ENCODE measurements around the gene UBTD2. TPM values are rescaled to one million over a fixed set of nuclear protein-coding genes. Genes with fewer than 3 reads are reported as not detected.

UBTD2 gene
- total and polyA plus RNA-seq, 9 donors: 48.8 to 79.8 (median 61.2) TPM

GRCh38 chr5:172313915-172314314, 30.4 kb upstream of the UBTD2 start:
- DNase-seq: peak; percentile 87
- Histone ChIP-seq H3K4me1 (ENCODE audit: control insufficient read depth, insufficient read depth, low read length) (no peaks in the 10 kb centered on the region), H3K36me3 (ENCODE audit: control insufficient read depth, insufficient read depth, low read length) (no peaks in the 10 kb centered on the region), H3K27ac (ENCODE audit: low read length) (peak overlapping the region; percentile 15), H3K9me3 (replicated peaks; ENCODE audit: control insufficient read depth, low read depth, low read length) (no peaks in the 10 kb centered on the region), H3K4me3 (ENCODE audit: low read length) (no peak overlapping the region), H3K27me3 (ENCODE audit: control insufficient read depth, insufficient read depth, low read length) (no peaks in the 10 kb centered on the region)
- WGBS (ENCODE audit: insufficient coverage): no CpG with 5 or more reads among the region's 4 CpGs

- no CpG with 5 or more reads among the region's 1 CpG for WGBS (ENCODE audit: insufficient coverage)
- H3K4me1 ChIP-seq (ENCODE audit: control insufficient read depth, insufficient read depth, low read length): no peaks in the 10 kb centered on the region
- no peaks in the 10 kb centered on the region for H3K9me3 ChIP-seq (replicated peaks; ENCODE audit: control insufficient read depth, low read depth, low read length)
- H3K27ac ChIP-seq (ENCODE audit: low read length): no peak overlapping the region
- H3K4me3 ChIP-seq (ENCODE audit: low read length): no peak overlapping the region
- H3K27me3 ChIP-seq (ENCODE audit: control insufficient read depth, insufficient read depth, low read length): no peaks in the 10 kb centered on the region
- no peak for DNase-seq
- no peaks in the 10 kb centered on the region for H3K36me3 ChIP-seq (ENCODE audit: control insufficient read depth, insufficient read depth, low read length)
These were observed 28.7 kb upstream of the UBTD2 start for GRCh38 chr5:172312286-172312685.

- Histone ChIP-seq H3K4me1 (ENCODE audit: control insufficient read depth, insufficient read depth, low read length) (no peaks in the 10 kb centered on the region), H3K9me3 (replicated peaks; ENCODE audit: control insufficient read depth, low read depth, low read length) (no peaks in the 10 kb centered on the region), H3K27me3 (ENCODE audit: control insufficient read depth, insufficient read depth, low read length) (no peaks in the 10 kb centered on the region), H3K4me3 (ENCODE audit: low read length) (no peak overlapping the region), H3K36me3 (ENCODE audit: control insufficient read depth, insufficient read depth, low read length) (no peaks in the 10 kb centered on the region), H3K27ac (ENCODE audit: low read length) (no peak overlapping the region)
- no CpG with 5 or more reads among the region's 4 CpGs for WGBS (ENCODE audit: insufficient coverage)
- DNase-seq: no peak
These were observed 28.0 kb upstream of the UBTD2 start for GRCh38 chr5:172311605-172312004.

GRCh38 chr5:172311026-172311425, 27.5 kb upstream of the UBTD2 start:
- H3K36me3 ChIP-seq (ENCODE audit: control insufficient read depth, insufficient read depth, low read length): no peaks in the 10 kb centered on the region
- DNase-seq: no peak
- no peaks in the 10 kb centered on the region for H3K27me3 ChIP-seq (ENCODE audit: control insufficient read depth, insufficient read depth, low read length)
- no peaks in the 10 kb centered on the region for H3K9me3 ChIP-seq (replicated peaks; ENCODE audit: control insufficient read depth, low read depth, low read length)
- H3K4me1 ChIP-seq (ENCODE audit: control insufficient read depth, insufficient read depth, low read length): no peaks in the 10 kb centered on the region
- WGBS (ENCODE audit: insufficient coverage): 94% methylated on average over 2 of the region's 7 CpGs
- no peak overlapping the region for H3K4me3 ChIP-seq (ENCODE audit: low read length)
- no peak overlapping the region for H3K27ac ChIP-seq (ENCODE audit: low read length)

GRCh38 chr5:172305380-172305779, 21.8 kb upstream of the UBTD2 start:
- peaks cover 4% of the 10 kb centered on the region for H3K9me3 ChIP-seq (replicated peaks; ENCODE audit: control insufficient read depth, low read depth, low read length)
- H3K36me3 ChIP-seq (ENCODE audit: control insufficient read depth, insufficient read depth, low read length): no peaks in the 10 kb centered on the region
- no peak overlapping the region for H3K27ac ChIP-seq (ENCODE audit: low read length)
- no peak for DNase-seq
- no peak overlapping the region for H3K4me3 ChIP-seq (ENCODE audit: low read length)
- no peaks in the 10 kb centered on the region for H3K4me1 ChIP-seq (ENCODE audit: control insufficient read depth, insufficient read depth, low read length)
- no CpG with 5 or more reads among the region's 2 CpGs for WGBS (ENCODE audit: insufficient coverage)
- no peaks in the 10 kb centered on the region for H3K27me3 ChIP-seq (ENCODE audit: control insufficient read depth, insufficient read depth, low read length)

GRCh38 chr5:172303572-172304335, 20.2 kb upstream of the UBTD2 start:
- Histone ChIP-seq H3K36me3 (ENCODE audit: control insufficient read depth, insufficient read depth, low read length) (no peaks in the 10 kb centered on the region), H3K4me3 (ENCODE audit: low read length) (no peak overlapping the region), H3K27me3 (ENCODE audit: control insufficient read depth, insufficient read depth, low read length) (no peaks in the 10 kb centered on the region), H3K27ac (ENCODE audit: low read length) (no peak overlapping the region), H3K9me3 (replicated peaks; ENCODE audit: control insufficient read depth, low read depth, low read length) (peaks cover 4% of the 10 kb centered on the region), H3K4me1 (ENCODE audit: control insufficient read depth, insufficient read depth, low read length) (no peaks in the 10 kb centered on the region)
- 86% methylated on average over 2 of the region's 3 CpGs for WGBS (ENCODE audit: insufficient coverage)
- peak; percentile 48 for DNase-seq

GRCh38 chr5:172303162-172303561, 19.6 kb upstream of the UBTD2 start:
- no peaks in the 10 kb centered on the region for H3K4me1 ChIP-seq (ENCODE audit: control insufficient read depth, insufficient read depth, low read length)
- 87% methylated on average over 4 of the region's 5 CpGs for WGBS (ENCODE audit: insufficient coverage)

GRCh38 chr5:172302047-172302710, 18.6 kb upstream of the UBTD2 start:
- Histone ChIP-seq H3K4me1 (ENCODE audit: control insufficient read depth, insufficient read depth, low read length) (no peaks in the 10 kb centered on the region), H3K27ac (ENCODE audit: low read length) (no peak overlapping the region), H3K9me3 (replicated peaks; ENCODE audit: control insufficient read depth, low read depth, low read length) (peaks cover 4% of the 10 kb centered on the region), H3K4me3 (ENCODE audit: low read length) (no peak overlapping the region), H3K27me3 (ENCODE audit: control insufficient read depth, insufficient read depth, low read length) (no peaks in the 10 kb centered on the region), H3K36me3 (ENCODE audit: control insufficient read depth, insufficient read depth, low read length) (no peaks in the 10 kb centered on the region)
- 60% methylated on average over 3 of the region's 9 CpGs for WGBS (ENCODE audit: insufficient coverage)
- DNase-seq: no peak

More at GRCh38 chr5:172303162-172303561, 19.6 kb upstream of the UBTD2 start:
- H3K36me3 ChIP-seq (ENCODE audit: control insufficient read depth, insufficient read depth, low read length): no peaks in the 10 kb centered on the region
- peaks cover 4% of the 10 kb centered on the region for H3K9me3 ChIP-seq (replicated peaks; ENCODE audit: control insufficient read depth, low read depth, low read length)
- no peak overlapping the region for H3K27ac ChIP-seq (ENCODE audit: low read length)
- H3K27me3 ChIP-seq (ENCODE audit: control insufficient read depth, insufficient read depth, low read length): no peaks in the 10 kb centered on the region
- no peak overlapping the region for H3K4me3 ChIP-seq (ENCODE audit: low read length)
- DNase-seq: no peak

GRCh38 chr5:172299916-172300439, 16.4 kb upstream of the UBTD2 start:
- no CpG with 5 or more reads among the region's 2 CpGs for WGBS (ENCODE audit: insufficient coverage)
- Histone ChIP-seq H3K9me3 (replicated peaks; ENCODE audit: control insufficient read depth, low read depth, low read length) (no peaks in the 10 kb centered on the region), H3K4me1 (ENCODE audit: control insufficient read depth, insufficient read depth, low read length) (no peaks in the 10 kb centered on the region), H3K36me3 (ENCODE audit: control insufficient read depth, insufficient read depth, low read length) (no peaks in the 10 kb centered on the region), H3K4me3 (ENCODE audit: low read length) (no peak overlapping the region), H3K27ac (ENCODE audit: low read length) (no peak overlapping the region), H3K27me3 (ENCODE audit: control insufficient read depth, insufficient read depth, low read length) (no peaks in the 10 kb centered on the region)
- DNase-seq: no peak

- Histone ChIP-seq H3K27me3 (ENCODE audit: control insufficient read depth, insufficient read depth, low read length) (no peaks in the 10 kb centered on the region), H3K4me1 (ENCODE audit: control insufficient read depth, insufficient read depth, low read length) (no peaks in the 10 kb centered on the region), H3K27ac (ENCODE audit: low read length) (no peak overlapping the region), H3K36me3 (ENCODE audit: control insufficient read depth, insufficient read depth, low read length) (no peaks in the 10 kb centered on the region), H3K9me3 (replicated peaks; ENCODE audit: control insufficient read depth, low read depth, low read length) (no peaks in the 10 kb centered on the region), H3K4me3 (ENCODE audit: low read length) (no peak overlapping the region)
- no peak for DNase-seq
These were observed 11.3 kb upstream of the UBTD2 start for GRCh38 chr5:172294831-172295230.
